Spinal cord (tissue), 10 donors: ENCODE measurements around the gene CEP19. TPM values are rescaled to one million over a fixed set of nuclear protein-coding genes. Genes with fewer than 3 reads are reported as not detected.
"Not testable (repeated sequence)": the region's sequence is repeated elsewhere in the genome, so short reads cannot be mapped to it uniquely, and the experiment has no call there.

ENCODE experiments used
- DNase-seq, 6 donors: peaks; one replicate each; pipeline versions ENCODE4 v3.0.0 to v3.0.0-alpha.2; 2013 to 2015; ENCODE audit warnings: low spot score in 6 of 6, low read depth in 4 of 6
- H3K27ac ChIP-seq: one replicate; pipeline ENCODE4 v1.5.1; 2013; ENCODE audit warnings: low read depth, low read length, control low read depth
- H3K27me3 ChIP-seq: one replicate; pipeline ENCODE4 v1.6.1; 2013; ENCODE audit warnings: low read length; ENCODE audit not compliant: control insufficient read depth, insufficient read depth
- H3K36me3 ChIP-seq: one replicate; pipeline ENCODE4 v1.6.1; 2013; ENCODE audit warnings: low read length; ENCODE audit not compliant: control insufficient read depth, insufficient read depth
- H3K4me1 ChIP-seq: one replicate; pipeline ENCODE4 v1.6.1; 2013; ENCODE audit warnings: low read length; ENCODE audit not compliant: control insufficient read depth, insufficient read depth
- H3K4me3 ChIP-seq: one replicate; pipeline ENCODE4 v1.5.1; 2013; ENCODE audit warnings: low read depth, low read length, control low read depth
- H3K9me3 ChIP-seq: one replicate; pipeline ENCODE4 v1.6.1; 2013; ENCODE audit warnings: low read length; ENCODE audit not compliant: control insufficient read depth, insufficient read depth
- WGBS: methylation state at CpG from one replicate; pipeline ENCODE4 v1.1.5; 2013; ENCODE audit warnings: missing lambda C conversion rate; ENCODE audit not compliant: insufficient coverage; 5-methylcytosine and 5-hydroxymethylcytosine counted together
- long read RNA-seq, 4 donors: transcript quantifications; one replicate each; lab custom pipeline, GENCODE V29; 2026
- polyA plus RNA-seq, 2 donors: library from polyadenylated mRNA; unstranded; fragments of 120-200 nt; gene quantifications; one replicate each; pipeline ENCODE4 v1.2.1, GENCODE V29; 2013; ENCODE audit not compliant: insufficient read length in 2 of 2
- total RNA-seq, 2 donors: library from RNA; depleted of rRNA in 1 of 2; stranded (reverse); fragments of 120-200 nt in 1 of 2; fragments of >200 nt in 1 of 2; gene quantifications; one replicate each; pipeline versions ENCODE4 v1.2.3 to v1.2.4, GENCODE V29; 2013 to 2014
- donor health status: healthy.

The CEP19 gene, protein sequence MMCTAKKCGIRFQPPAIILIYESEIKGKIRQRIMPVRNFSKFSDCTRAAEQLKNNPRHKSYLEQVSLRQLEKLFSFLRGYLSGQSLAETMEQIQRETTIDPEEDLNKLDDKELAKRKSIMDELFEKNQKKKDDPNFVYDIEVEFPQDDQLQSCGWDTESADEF
- total RNA-seq (1 to 10 TPM; 5.8 to 9.4 TPM), polyA plus RNA-seq (10 to 100 TPM; 11.2 to 11.7 TPM)
- long read RNA-seq, donor 1, transcript CEP19-202 (3 exons, 2,201 nt), result major isoform, 6 of 60 reads
- long read RNA-seq, donor 1, partial matches to known transcripts, result 40 of 60 reads
- long read RNA-seq, donor 1, other reads (novel, unspliced or antisense), result 13 of 60 reads
- long read RNA-seq, donor 2, partial matches to known transcripts, result 0 of 2 reads
- long read RNA-seq, donor 2, other reads (novel, unspliced or antisense), result 0 of 2 reads
- long read RNA-seq, donor 3, partial matches to known transcripts, result 0 of 1 reads
- long read RNA-seq, donor 3, other reads (novel, unspliced or antisense), result 0 of 1 reads
- long read RNA-seq, donor 4, partial matches to known transcripts, result 23 of 25 reads
- long read RNA-seq, donor 4, other reads (novel, unspliced or antisense), result 0 of 25 reads

DNA sequence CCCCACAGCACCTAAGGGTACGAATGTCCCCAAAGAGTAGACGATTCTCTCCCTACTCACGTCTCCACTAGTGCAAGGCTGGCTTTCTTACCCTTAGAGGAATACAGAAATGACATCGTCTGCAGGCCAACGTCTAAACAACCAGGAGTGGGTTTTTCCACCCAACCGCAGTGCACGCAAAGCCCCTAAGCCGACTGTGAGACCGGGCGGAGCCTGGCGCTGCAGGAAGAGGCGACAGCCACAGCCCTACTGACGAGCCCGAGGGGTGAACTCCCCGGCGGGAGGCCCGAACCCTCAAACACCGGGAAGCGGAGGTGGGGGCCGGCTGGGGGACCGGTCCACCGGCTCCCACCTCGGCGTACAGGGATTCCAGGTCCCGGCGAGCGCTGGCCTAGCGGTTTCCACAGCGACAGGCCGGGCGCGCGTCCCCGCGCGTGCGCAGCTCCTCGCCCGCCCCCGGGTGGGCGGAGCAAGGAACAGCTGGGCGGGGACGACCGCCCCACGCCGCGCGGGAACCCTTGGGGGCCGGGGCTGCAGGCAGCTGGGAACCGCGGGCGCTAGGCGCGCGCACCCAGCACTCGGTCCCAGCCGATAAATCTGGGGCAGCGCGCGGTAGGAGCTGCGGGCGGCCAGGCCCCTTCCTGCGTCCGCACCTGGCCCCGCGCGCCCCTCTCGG, at the start of gene CEP19, which contains the start of gene PIGX:
Gene CEP19 (minus strand): TSS at position 413 of the 676 bp plus-strand sequence. CDS start 3,593 bp downstream, outside the sequence.
Gene PIGX (plus strand): TSS at position 540 of the 676 bp plus-strand sequence.
- H3K4me3 ChIP-seq, result peak within 1 kb of the TSS; percentile 98
- 0% methylated on average over 68 of the region's 68 CpGs for WGBS
- no peaks in the 10 kb centered on the region for H3K27me3 ChIP-seq

GRCh38 chr3:196757876-196758739, 46.1 kb upstream of the CEP19 start:
- no peak for DNase-seq
- Histone ChIP-seq H3K27me3 (no peaks in the 10 kb centered on the region), H3K4me1 (no peaks in the 10 kb centered on the region), H3K27ac (no peak overlapping the region), H3K4me3 (no peak overlapping the region), H3K36me3 (no peaks in the 10 kb centered on the region), H3K9me3 (no peaks in the 10 kb centered on the region)
- 92% methylated on average over 4 of the region's 9 CpGs for WGBS

More for the DNA sequence above, at the start of gene CEP19, which contains the start of gene PIGX:
- Histone ChIP-seq H3K36me3 (no peaks in the 10 kb centered on the region), H3K27ac (peak within 1 kb of the TSS; percentile 95), H3K9me3 (no peaks in the 10 kb centered on the region), H3K4me1 (peaks cover 17% of the 10 kb centered on the region)
- peak; percentile 86 to 97 (median 90) for DNase-seq

DNA sequence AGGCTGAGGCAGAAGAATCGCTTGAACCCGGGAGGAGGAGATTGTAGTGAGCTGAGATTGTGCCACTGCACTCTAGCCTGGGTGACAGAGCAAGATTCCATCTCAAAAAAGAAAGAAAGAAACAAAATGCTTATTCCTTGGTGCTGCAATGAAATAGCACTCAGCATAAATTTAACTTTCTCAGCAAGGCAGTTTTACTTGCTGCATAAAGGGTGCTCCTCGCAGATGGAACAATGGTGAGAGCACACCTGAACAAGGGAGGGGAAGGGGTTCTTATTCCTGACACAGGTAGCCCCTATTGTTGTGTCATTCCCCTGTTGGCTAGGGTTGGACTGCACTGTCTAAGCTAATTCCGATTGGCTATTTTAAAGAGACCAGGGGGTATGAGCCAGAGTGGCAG, 44.7 kb upstream of the CEP19 start:
- no peak for DNase-seq
- no peak overlapping the region for H3K4me3 ChIP-seq
- 100% methylated on average over 3 of the region's 4 CpGs for WGBS
- H3K27ac ChIP-seq, result no peak overlapping the region
- no peaks in the 10 kb centered on the region for H3K27me3 ChIP-seq
- no peaks in the 10 kb centered on the region for H3K36me3 ChIP-seq
- no peaks in the 10 kb centered on the region for H3K9me3 ChIP-seq
- no peaks in the 10 kb centered on the region for H3K4me1 ChIP-seq

DNA sequence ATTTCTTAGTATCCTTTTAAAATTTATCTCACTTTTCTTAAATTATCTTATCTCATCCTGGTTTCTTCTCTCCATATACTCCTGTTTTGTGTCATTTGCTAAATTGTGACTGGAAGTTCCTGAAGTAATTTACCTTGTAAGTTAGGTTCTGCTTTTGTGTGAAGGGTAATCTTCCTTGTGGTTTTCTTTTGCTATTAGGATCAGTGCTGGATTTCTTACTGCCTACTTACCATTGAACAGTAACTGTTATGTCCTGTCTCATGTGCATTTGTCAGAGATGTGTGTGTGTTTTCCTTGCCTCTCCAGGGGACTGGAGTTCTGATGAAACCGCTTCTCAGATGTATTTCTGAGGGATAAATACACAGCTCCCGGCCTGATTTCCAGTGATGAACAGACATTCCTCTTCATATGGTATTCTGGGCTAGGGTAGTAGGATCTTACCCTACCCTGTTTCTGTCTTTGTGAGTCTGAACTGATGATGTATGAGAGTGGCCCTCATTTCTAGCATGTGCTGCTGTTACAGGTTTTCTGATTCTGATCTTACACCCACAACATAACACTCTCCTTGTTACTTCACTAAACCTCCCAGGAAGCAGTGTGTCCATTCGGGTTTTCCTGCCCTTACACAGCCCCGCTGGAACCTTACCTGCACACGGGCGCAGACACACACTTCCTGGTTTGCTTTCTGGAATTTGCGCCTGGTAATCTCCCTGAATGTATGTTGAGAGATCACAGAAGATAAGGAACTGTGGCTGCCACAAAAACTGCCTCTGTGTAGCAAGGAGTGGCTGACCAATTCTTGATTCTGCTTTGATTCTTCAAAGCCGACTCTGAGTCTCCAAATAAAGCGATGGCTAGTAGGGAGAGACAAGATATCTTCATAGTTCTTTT, 42.3 kb upstream of the CEP19 start:
- no peak overlapping the region for H3K27ac ChIP-seq
- H3K36me3 ChIP-seq, result peaks cover 4% of the 10 kb centered on the region
- no peaks in the 10 kb centered on the region for H3K27me3 ChIP-seq
- DNase-seq, result no peak
- no peak overlapping the region for H3K4me3 ChIP-seq
- 88% methylated on average over 5 of the region's 9 CpGs for WGBS
- no peaks in the 10 kb centered on the region for H3K9me3 ChIP-seq
- no peaks in the 10 kb centered on the region for H3K4me1 ChIP-seq

DNA sequence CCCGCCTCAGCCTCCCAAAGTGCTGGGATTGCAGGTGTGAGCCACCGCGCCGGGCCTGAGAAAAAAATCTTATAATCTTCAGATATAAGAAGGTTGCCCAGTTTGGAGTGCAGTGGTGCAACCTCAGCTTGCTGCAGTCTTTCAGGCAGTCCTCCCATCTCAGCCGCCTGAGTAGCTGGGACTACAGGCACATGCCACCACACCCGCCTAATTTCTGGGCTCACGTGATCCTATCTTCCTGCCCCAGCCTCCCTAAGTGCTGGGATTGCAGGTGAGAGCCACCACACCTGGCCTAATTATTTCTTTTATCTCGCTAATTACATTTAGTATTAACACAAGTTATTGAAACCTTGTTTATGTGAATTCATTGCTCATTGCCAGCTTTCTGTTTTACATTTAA, 41.2 kb upstream of the CEP19 start:
- H3K9me3 ChIP-seq, result no peaks in the 10 kb centered on the region
- no peaks in the 10 kb centered on the region for H3K4me1 ChIP-seq
- peaks cover 4% of the 10 kb centered on the region for H3K36me3 ChIP-seq
- no peak overlapping the region for H3K27ac ChIP-seq
- H3K4me3 ChIP-seq, result no peak overlapping the region
- WGBS, result 97% methylated on average over 3 of the region's 8 CpGs
- H3K27me3 ChIP-seq, result no peaks in the 10 kb centered on the region
- no peak for DNase-seq

GRCh38 chr3:196749125-196749524, 37.1 kb upstream of the CEP19 start:
- H3K27ac ChIP-seq, result no peak overlapping the region
- DNase-seq, result no peak
- WGBS, result no CpG with 5 or more reads among the region's 8 CpGs
- H3K4me3 ChIP-seq, result no peak overlapping the region
- H3K9me3 ChIP-seq, result no peaks in the 10 kb centered on the region
- no peaks in the 10 kb centered on the region for H3K4me1 ChIP-seq
- H3K36me3 ChIP-seq, result peaks cover 6% of the 10 kb centered on the region
- H3K27me3 ChIP-seq, result no peaks in the 10 kb centered on the region

DNA sequence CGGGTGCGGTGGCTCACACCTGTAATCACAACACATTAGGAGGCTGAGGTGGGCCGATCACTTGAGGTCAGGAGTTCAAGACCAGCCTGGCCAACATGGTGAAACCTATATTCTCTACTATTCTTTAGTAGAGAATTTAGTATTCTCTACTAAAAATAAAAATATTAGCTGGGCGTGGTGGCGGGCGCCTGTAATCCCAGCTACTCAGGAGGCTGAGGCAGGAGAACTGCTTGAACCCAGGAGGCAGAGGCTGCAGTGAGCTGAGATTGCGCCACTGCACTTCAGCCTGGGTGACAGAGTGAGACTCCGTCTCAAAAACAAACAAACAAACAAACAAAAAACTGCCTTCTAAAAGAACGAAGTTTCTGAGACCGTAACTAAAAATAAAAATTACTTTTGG, 31.5 kb upstream of the CEP19 start:
- not testable (repeated sequence) for DNase-seq, H3K36me3 ChIP-seq, H3K9me3 ChIP-seq, H3K27ac ChIP-seq, H3K4me3 ChIP-seq, H3K4me1 ChIP-seq, H3K27me3 ChIP-seq
- no CpG with 5 or more reads among the region's 10 CpGs for WGBS

DNA sequence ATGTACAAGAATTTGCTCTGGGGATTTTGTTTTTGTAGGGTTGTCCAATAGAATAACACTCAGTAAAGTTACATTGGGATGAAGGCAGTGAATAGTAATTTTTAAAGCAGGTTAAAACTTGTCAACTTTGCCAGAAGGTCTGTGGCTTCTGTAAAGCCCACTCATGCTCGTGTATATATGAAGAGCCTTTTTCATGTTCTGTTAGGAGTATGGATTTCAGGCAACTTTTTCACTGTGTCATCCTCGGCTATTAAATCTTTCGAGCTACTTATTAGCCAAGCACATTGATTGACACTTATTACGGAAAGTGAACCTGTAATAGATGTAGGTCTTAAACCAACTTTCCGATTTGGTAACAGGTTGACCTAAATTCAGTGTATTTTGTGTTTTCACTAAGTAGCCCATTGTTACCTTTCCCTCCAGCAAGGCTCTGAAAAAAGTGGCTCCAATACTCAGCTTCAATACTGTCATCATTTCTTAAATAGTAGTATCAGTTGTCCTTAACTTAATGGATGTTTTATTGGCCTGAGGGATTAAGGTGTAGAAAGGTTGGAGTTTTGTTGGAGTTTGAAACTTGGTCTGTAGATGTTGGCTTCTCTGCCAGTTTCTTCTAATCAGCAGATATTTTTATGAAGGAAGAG, 29.3 kb upstream of the CEP19 start:
- no peaks in the 10 kb centered on the region for H3K27me3 ChIP-seq
- DNase-seq, result no peak

More for the DNA sequence above, 29.3 kb upstream of the CEP19 start:
- WGBS, result no CpG with 5 or more reads among the region's 5 CpGs
- Histone ChIP-seq H3K9me3 (no peaks in the 10 kb centered on the region), H3K36me3 (no peaks in the 10 kb centered on the region), H3K27ac (peak overlapping the region; percentile 96), H3K4me1 (peaks cover 3% of the 10 kb centered on the region), H3K4me3 (peak overlapping the region; percentile 86)
